Dendritic cell treated with granulocyte-macrophage colony-stimulating factor and Interleukin-4, amounts not matched to agents 40 ng/mL and 50 ng/mL, for 4 days (primary cell): ENCODE data around the gene B3GNT5.

Experiments used
- H3K27ac Mint-ChIP-seq: one replicate; pipeline ENCODE4 v1.8.0; 2022; ENCODE audit warnings: mild to moderate bottlenecking, mixed read lengths
- H3K27me3 Mint-ChIP-seq: one replicate; pipeline ENCODE4 v1.8.0; 2022; ENCODE audit warnings: mild to moderate bottlenecking, mixed read lengths
- H3K36me3 Mint-ChIP-seq: one replicate; pipeline ENCODE4 v1.8.0; 2022; ENCODE audit warnings: low read depth, mixed read lengths
- H3K4me1 Mint-ChIP-seq: one replicate; pipeline ENCODE4 v1.8.0; 2022; ENCODE audit warnings: low read depth, mixed read lengths
- H3K4me3 Mint-ChIP-seq: one replicate; pipeline ENCODE4 v1.8.0; 2022; ENCODE audit warnings: mild to moderate bottlenecking, moderate library complexity, mixed read lengths
- H3K9me3 Mint-ChIP-seq: one replicate; pipeline ENCODE4 v1.8.0; 2022; ENCODE audit warnings: mixed read lengths
- intact Hi-C: fragments of 100-400 bp; cut with micrococcal nuclease; formaldehyde crosslinking; loops from one replicate; pipeline ENCODE4 v1.15.0; 2022

Gene B3GNT5

DNA sequence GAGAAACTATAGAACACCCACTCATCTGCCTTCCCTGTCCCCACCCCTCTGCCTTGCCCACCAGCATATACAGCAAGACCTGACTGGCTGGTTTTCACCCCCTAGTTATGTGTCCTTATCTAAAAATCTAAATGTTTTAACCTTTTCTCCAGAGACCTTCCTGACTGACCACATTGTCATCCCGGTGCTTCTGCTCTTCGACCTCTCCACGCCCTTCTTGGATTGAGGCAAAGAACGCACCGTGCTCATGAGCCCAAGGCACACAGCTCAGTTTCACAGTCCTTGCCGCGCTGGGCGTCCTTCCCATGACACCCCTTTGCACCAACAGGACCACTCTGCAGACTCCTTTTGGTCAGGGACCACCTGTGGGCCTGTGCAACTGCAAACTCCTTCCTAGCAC, 62.7 kb downstream of the B3GNT5 start:
- no peaks in the 10 kb centered on the region for H3K36me3 Mint-ChIP-seq
- intact Hi-C loops = no loop called here
- no peaks in the 10 kb centered on the region for H3K9me3 Mint-ChIP-seq
- H3K27ac Mint-ChIP-seq = no peak overlapping the region
- H3K27me3 Mint-ChIP-seq = no peaks in the 10 kb centered on the region
- no peak overlapping the region for H3K4me3 Mint-ChIP-seq
- H3K4me1 Mint-ChIP-seq = peaks cover 48% of the 10 kb centered on the region

DNA sequence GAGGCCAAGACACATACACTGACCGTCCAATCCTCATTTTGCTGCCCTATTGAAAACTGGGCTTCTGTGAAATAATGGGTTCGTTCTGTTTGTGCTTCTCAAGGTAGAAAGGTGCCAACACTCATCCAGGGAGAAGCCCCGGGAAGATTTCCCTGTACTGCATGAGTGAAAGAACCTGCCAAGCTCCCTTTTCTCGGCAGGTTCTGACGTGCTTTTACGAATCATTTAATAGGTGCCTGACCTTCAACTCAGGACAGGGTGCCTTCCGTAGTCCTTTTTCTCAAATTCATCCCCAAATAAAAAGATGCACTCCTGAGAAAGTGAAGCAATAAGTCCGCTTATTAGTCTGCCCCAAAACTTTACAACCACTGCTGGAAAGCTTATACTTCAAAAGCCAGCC, 64.2 kb downstream of the B3GNT5 start:
- H3K4me3 Mint-ChIP-seq = no peak overlapping the region
- intact Hi-C loops = no loop called here
- peaks cover 39% of the 10 kb centered on the region for H3K4me1 Mint-ChIP-seq
- H3K27ac Mint-ChIP-seq = no peak overlapping the region
- no peaks in the 10 kb centered on the region for H3K36me3 Mint-ChIP-seq
- no peaks in the 10 kb centered on the region for H3K9me3 Mint-ChIP-seq
- no peaks in the 10 kb centered on the region for H3K27me3 Mint-ChIP-seq

DNA sequence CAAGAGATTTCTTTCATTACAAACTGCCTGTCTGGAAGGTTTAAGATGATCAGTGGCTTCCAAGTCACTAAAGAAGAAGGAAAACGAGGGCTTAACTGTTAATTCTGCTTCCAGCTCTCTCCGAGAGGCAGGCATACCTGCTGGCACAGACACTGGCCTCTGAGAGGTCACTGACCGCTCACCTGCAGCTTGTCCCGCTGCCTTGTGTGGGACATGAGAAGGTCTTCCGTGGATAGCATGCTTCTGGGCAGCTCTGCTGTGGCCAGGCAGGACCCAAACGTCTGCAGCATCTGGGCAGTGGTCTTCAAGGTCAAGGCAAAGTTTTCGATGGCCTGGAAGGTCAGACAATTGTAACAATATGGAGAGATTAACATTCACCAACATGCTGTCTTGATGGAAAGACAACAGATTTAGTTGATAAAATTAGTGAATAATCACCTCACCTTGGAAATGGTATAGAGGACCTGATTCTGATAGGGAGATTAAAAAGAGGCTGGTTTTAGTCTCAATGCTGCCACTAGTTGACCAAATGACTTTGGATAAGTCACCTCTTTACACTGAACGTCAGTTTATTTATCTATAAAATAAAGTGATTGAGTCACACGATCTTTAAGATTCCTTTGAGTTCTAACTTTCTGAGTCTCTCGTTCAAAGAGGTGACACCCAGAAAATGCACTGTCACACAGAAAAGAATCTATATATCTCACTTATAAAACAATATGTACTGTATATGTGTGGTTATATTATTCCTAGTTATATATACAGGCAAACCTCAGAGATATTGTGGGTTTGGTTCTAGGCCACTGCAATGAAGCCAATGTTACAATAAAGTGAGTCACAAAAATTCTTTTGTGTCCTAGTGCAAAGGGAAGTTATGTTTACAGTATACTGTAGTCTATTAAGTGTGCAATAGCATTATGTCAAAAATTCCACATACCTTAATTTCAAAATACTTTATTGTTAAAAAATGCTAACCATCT, 65.1 kb downstream of the B3GNT5 start:
- Mint-ChIP-seq H3K4me1 (peaks cover 30% of the 10 kb centered on the region), H3K27me3 (no peaks in the 10 kb centered on the region), H3K9me3 (no peaks in the 10 kb centered on the region), H3K27ac (no peak overlapping the region), H3K36me3 (no peaks in the 10 kb centered on the region), H3K4me3 (no peak overlapping the region)
- intact Hi-C loops = no loop called here

DNA sequence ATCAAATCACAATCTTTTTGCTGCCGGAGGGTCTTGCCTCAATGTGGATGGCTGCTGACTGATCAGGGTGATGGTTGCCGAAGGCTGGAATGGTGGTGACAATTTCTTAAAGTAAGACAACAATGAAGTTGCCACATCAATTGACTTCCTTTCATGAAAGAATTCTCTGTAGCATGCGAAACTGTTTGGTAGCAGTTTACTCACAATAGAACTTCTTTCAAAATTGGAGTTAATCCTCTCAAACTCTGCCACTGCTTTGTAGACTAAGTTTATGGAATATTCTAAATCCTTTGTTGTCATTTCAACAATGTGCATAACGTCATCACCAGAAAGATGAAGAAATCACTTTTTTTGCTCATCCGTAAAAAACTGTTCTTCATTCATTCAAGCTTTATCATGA, 65.8 kb downstream of the B3GNT5 start:
- intact Hi-C loops = no loop called here
- no peaks in the 10 kb centered on the region for H3K27me3 Mint-ChIP-seq
- H3K27ac Mint-ChIP-seq = no peak overlapping the region
- H3K9me3 Mint-ChIP-seq = no peaks in the 10 kb centered on the region
- no peaks in the 10 kb centered on the region for H3K36me3 Mint-ChIP-seq
- H3K4me1 Mint-ChIP-seq = peaks cover 24% of the 10 kb centered on the region
- H3K4me3 Mint-ChIP-seq = no peak overlapping the region

DNA sequence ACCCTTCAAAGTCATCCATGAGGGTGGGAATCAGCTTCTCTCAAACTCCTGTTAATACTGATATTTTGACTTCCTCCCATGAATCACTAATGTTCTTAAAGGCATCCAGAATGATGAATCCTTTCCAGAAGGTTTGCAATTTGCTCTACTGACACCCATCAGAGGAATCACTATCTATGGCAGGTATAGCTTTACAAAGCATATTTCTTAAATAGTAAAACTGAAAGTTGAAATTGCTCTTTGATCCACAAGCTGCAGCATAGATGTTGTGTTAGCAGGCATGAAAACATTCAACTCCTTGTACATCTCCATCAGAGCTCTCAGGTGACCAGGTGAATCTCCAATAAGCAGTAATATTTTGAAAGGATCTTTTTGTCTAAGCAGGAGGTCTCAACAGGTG, 66.3 kb downstream of the B3GNT5 start:
- Mint-ChIP-seq H3K4me3 (no peak overlapping the region), H3K36me3 (no peaks in the 10 kb centered on the region), H3K27me3 (no peaks in the 10 kb centered on the region), H3K27ac (no peak overlapping the region), H3K4me1 (peaks cover 25% of the 10 kb centered on the region), H3K9me3 (no peaks in the 10 kb centered on the region)
- intact Hi-C loops = no loop called here
